HuH-7.5 (cell line): Measurements from ENCODE around the gene RGS1.

Source experiments
- DNase-seq: peaks from one replicate; pipeline ENCODE4 v3.0.0; 2011; ENCODE audit warnings: low spot score

RGS1 gene

GRCh38 chr1:192581131-192581927, 5.8 kb downstream of the RGS1 start:
- no peak for DNase-seq

- DNase-seq: no peak
Observed at GRCh38 chr1:192584866-192585265, 9.3 kb downstream of the RGS1 start.

- DNase-seq: no peak
Observed at GRCh38 chr1:192587386-192588266, 12.1 kb downstream of the RGS1 start.

GRCh38 chr1:192588546-192588945, 13.0 kb downstream of the RGS1 start:
- no peak for DNase-seq

- DNase-seq: no peak
Observed at GRCh38 chr1:192589813-192590212, 14.2 kb downstream of the RGS1 start.

- no peak for DNase-seq
Observed at GRCh38 chr1:192592517-192592916, 16.9 kb downstream of the RGS1 start.

- no peak for DNase-seq
Observed at GRCh38 chr1:192592981-192593708, 17.6 kb downstream of the RGS1 start.

GRCh38 chr1:192595299-192595698, 19.7 kb downstream of the RGS1 start:
- DNase-seq: no peak

- no peak for DNase-seq
Observed at GRCh38 chr1:192598589-192598988, 23.0 kb downstream of the RGS1 start.

- no peak for DNase-seq
Observed at GRCh38 chr1:192600275-192600674, 24.7 kb downstream of the RGS1 start.

- no peak for DNase-seq
Observed at GRCh38 chr1:192601143-192601542, 25.6 kb downstream of the RGS1 start.

- DNase-seq: no peak
Observed at GRCh38 chr1:192601567-192601966, 26.0 kb downstream of the RGS1 start.

- no peak for DNase-seq
Observed at GRCh38 chr1:192602757-192603156, 27.2 kb downstream of the RGS1 start.

- no peak for DNase-seq
Observed at GRCh38 chr1:192603218-192603787, 27.7 kb downstream of the RGS1 start.

- DNase-seq: no peak
Observed at GRCh38 chr1:192604979-192605620, 29.5 kb downstream of the RGS1 start.

GRCh38 chr1:192608671-192609070, 33.1 kb downstream of the RGS1 start:
- no peak for DNase-seq

- no peak for DNase-seq
Observed at GRCh38 chr1:192609110-192610079, 33.8 kb downstream of the RGS1 start.

GRCh38 chr1:192610112-192610889, 34.7 kb downstream of the RGS1 start:
- DNase-seq: no peak

GRCh38 chr1:192615055-192615454, 39.5 kb downstream of the RGS1 start:
- no peak for DNase-seq
